COLO829 (cell line): Measurements from ENCODE around the gene CSMD2.
"Not testable (repeated sequence)": the region's sequence is repeated elsewhere in the genome, so short reads cannot be mapped to it uniquely, and the experiment has no call there.

Experiments
- DNase-seq: peaks from one replicate; pipeline ENCODE4 v3.0.0; 2012; ENCODE audit warnings: low spot score

The CSMD2 gene

GRCh38 chr1:34164771-34165391 lies at the start of gene CSMD2:
CSMD2 (minus strand) TSS chr1:34165230; CDS start chr1:34165097, 133 bp downstream.
- no peak for DNase-seq

- no peak for DNase-seq
Observed at GRCh38 chr1:34213956-34214355, 48.9 kb upstream of the CSMD2 start.

- no peak for DNase-seq
Observed at GRCh38 chr1:34212673-34213072, 47.6 kb upstream of the CSMD2 start.

- no peak for DNase-seq
Observed at GRCh38 chr1:34199927-34200326, 34.9 kb upstream of the CSMD2 start.

GRCh38 chr1:34192621-34193020 lies 27.6 kb upstream of the CSMD2 start:
- no peak for DNase-seq

- no peak for DNase-seq
Observed at GRCh38 chr1:34190692-34191091, 25.7 kb upstream of the CSMD2 start.

- DNase-seq: no peak
Observed at GRCh38 chr1:34188985-34189384, 24.0 kb upstream of the CSMD2 start.

GRCh38 chr1:34188418-34188817 lies 23.4 kb upstream of the CSMD2 start:
- DNase-seq: no peak

GRCh38 chr1:34186741-34187494 lies 21.9 kb upstream of the CSMD2 start:
- no peak for DNase-seq

- DNase-seq: not testable (repeated sequence)
Observed at GRCh38 chr1:34183381-34183780, 18.4 kb upstream of the CSMD2 start.

GRCh38 chr1:34178072-34178471 lies 13.0 kb upstream of the CSMD2 start:
- no peak for DNase-seq

- no peak for DNase-seq
Observed at GRCh38 chr1:34176830-34177603, 12.0 kb upstream of the CSMD2 start, which contains the start of gene C1orf94. C1orf94 (plus strand) TSS chr1:34176907; CDS start chr1:34177790, 883 bp downstream.

- no peak for DNase-seq
Observed at GRCh38 chr1:34175744-34176143, 10.7 kb upstream of the CSMD2 start.

- no peak for DNase-seq
Observed at GRCh38 chr1:34167389-34167788, 2.4 kb upstream of the CSMD2 start.

GRCh38 chr1:34166625-34167361 lies 1.8 kb upstream of the CSMD2 start:
- DNase-seq: no peak

GRCh38 chr1:34166191-34166624 lies 1.2 kb upstream of the CSMD2 start:
- DNase-seq: no peak

GRCh38 chr1:34165422-34165921 lies 442 bp upstream of the CSMD2 start:
- DNase-seq: no peak

GRCh38 chr1:34163792-34164731 lies 968 bp downstream of the CSMD2 start:
- DNase-seq: no peak

GRCh38 chr1:34162852-34163766 lies 1.9 kb downstream of the CSMD2 start:
- DNase-seq: no peak

- DNase-seq: no peak
Observed at GRCh38 chr1:34156739-34157138, 8.3 kb downstream of the CSMD2 start.
